Gastrocnemius medialis (tissue), 4 donors: ENCODE data around the gene NTNG1.

Experiments used
- CTCF ChIP-seq, 5 experiments: fragments of 450-650 bp in 3 of 5; fragments of 200-600 bp in 2 of 5; sonication (generic) in 2 of 5; IDR thresholded peaks in 4 of 5; conservative IDR thresholded peaks in 1 of 5; 1 replicate in 4 of 5; 2 replicates in 1 of 5; pipeline ENCODE4 v1.5.1; 2016 to 2019; ENCODE audit warnings: antibody characterized with exemption in 5 of 5, mild to moderate bottlenecking in 3 of 5, moderate library complexity in 3 of 5
- POLR2A ChIP-seq, 2 donors: fragments of 450-650 bp; IDR thresholded peaks; one replicate each; pipeline ENCODE4 v1.6.1; 2017; ENCODE audit warnings: antibody characterized with exemption in 2 of 2, mild to moderate bottlenecking in 2 of 2, moderate library complexity in 2 of 2

GRCh38 chr1:107309962-107310361, 169.1 kb downstream of the NTNG1 start:
- no peak for TF ChIP-seq POLR2A (IDR thresholded peaks at IDR 0.05)
- no peak for TF ChIP-seq CTCF (IDR thresholded peaks at IDR 0.05 in 4 of 5, conservative IDR thresholded peaks at IDR 0.05 in 1 of 5)
